ENCODE results near the gene POLD2.

Gene POLD2

GRCh38 chr7:44148166-44148565, 24.8 kb upstream of the POLD2 start:
- intact Hi-C loops (cut with micrococcal nuclease) = no loop called here
- Mint-ChIP-seq H3K4me3 (no peak overlapping the region), H3K4me1 (ENCODE audit: low read depth) (peaks cover 23% of the 10 kb centered on the region), H3K27me3 (peaks cover 43% of the 10 kb centered on the region), H3K27ac (no peak overlapping the region), H3K36me3 (ENCODE audit: low read depth) (no peaks in the 10 kb centered on the region), H3K9me3 (no peaks in the 10 kb centered on the region)

DNA sequence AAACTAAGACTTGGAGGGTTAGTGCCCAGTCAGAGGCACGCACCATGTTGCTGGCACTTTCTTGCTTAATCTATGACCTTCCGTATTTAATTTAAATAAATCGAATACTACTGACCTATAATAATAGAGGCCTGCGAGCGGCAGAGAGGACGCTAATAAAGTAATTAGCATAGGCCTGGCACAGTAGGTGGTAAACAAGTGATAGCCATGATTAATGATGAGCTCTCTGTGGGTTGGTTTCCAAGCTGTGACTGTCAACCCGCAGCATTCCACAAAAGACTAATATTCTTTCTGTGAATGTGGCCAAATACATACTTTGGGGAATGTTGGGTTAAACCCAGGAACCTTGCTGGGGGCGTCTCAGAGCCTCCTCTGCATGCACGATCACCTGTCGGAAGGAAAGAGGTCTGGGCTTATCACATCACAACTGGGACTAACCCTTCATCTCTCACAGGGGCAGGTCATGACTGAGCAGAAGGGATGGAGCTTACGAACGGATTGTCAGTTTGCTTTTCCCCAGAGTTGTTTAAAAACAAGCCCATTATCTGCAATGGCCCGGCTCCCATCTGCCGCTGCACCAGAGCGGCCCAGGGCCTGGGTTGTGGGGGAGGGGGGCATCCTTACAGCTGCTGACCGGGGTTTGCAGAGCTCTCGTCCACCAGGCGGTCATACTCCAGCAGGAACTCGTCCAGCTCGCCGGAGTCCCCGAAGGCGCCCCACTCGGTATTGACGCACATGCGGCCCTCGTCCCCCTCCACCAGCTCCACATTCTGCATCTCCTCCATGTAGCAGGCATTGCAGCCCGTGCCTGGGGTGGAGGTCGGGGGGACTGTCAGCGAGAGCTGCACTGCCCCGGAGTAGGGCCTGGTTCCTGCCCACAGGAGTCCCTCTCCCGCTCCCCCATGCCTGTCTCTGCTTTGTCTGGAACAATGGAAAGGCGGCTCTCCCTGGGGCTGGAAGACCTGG, 24.0 kb upstream of the POLD2 start:
- no peak overlapping the region for H3K27ac Mint-ChIP-seq
- intact Hi-C loops (cut with micrococcal nuclease) = no loop called here
- H3K4me1 Mint-ChIP-seq (ENCODE audit: low read depth) = peaks cover 20% of the 10 kb centered on the region
- peaks cover 43% of the 10 kb centered on the region for H3K27me3 Mint-ChIP-seq
- H3K9me3 Mint-ChIP-seq = no peaks in the 10 kb centered on the region
- no peak overlapping the region for H3K4me3 Mint-ChIP-seq
- no peaks in the 10 kb centered on the region for H3K36me3 Mint-ChIP-seq (ENCODE audit: low read depth)

GRCh38 chr7:44145969-44146911, 22.9 kb upstream of the POLD2 start:
- peak overlapping the region; percentile 57 for H3K4me3 Mint-ChIP-seq
- no peaks in the 10 kb centered on the region for H3K36me3 Mint-ChIP-seq (ENCODE audit: low read depth)
- intact Hi-C loops (cut with micrococcal nuclease) = no loop called here
- peaks cover 46% of the 10 kb centered on the region for H3K27me3 Mint-ChIP-seq
- no peaks in the 10 kb centered on the region for H3K9me3 Mint-ChIP-seq
- peaks cover 17% of the 10 kb centered on the region for H3K4me1 Mint-ChIP-seq (ENCODE audit: low read depth)
- no peak overlapping the region for H3K27ac Mint-ChIP-seq

GRCh38 chr7:44145479-44145968, 22.2 kb upstream of the POLD2 start:
- Mint-ChIP-seq H3K4me1 (ENCODE audit: low read depth) (peaks cover 17% of the 10 kb centered on the region), H3K36me3 (ENCODE audit: low read depth) (no peaks in the 10 kb centered on the region), H3K9me3 (no peaks in the 10 kb centered on the region), H3K4me3 (peak overlapping the region; percentile 57), H3K27ac (no peak overlapping the region), H3K27me3 (peaks cover 46% of the 10 kb centered on the region)
- intact Hi-C loops (cut with micrococcal nuclease) = no loop called here

DNA sequence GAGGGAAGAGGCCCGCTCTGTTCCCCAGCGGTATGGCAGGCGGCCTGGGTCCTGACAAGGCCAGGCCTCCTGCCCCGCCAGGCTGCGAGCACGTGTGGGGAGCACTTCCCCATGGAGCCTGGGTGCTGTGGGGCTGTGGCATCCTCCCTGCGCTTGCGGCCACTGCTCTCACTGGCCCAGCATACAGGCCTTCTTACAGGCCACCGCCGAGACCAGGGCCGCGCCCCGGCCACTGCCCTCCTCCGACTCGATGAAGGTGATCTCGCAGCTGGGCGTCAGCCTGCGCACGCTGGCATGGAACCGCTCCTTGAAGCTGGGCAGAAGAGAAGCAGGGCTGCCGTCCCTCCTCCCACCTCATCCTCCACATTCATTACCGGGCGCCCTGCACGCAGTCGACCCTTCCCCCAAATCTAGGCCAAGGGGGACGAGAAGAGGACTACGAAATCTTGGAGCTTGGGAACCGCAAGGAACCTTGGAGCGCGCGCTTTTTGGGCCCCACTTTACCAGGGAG, 21.7 kb upstream of the POLD2 start:
- intact Hi-C loops (cut with micrococcal nuclease) = no loop called here
- Mint-ChIP-seq H3K9me3 (no peaks in the 10 kb centered on the region), H3K36me3 (ENCODE audit: low read depth) (no peaks in the 10 kb centered on the region), H3K4me3 (peak overlapping the region; percentile 57), H3K27ac (no peak overlapping the region), H3K27me3 (peaks cover 46% of the 10 kb centered on the region), H3K4me1 (ENCODE audit: low read depth) (peaks cover 17% of the 10 kb centered on the region)

GRCh38 chr7:44144426-44144967, 21.1 kb upstream of the POLD2 start:
- Mint-ChIP-seq H3K9me3 (no peaks in the 10 kb centered on the region), H3K27me3 (peaks cover 46% of the 10 kb centered on the region), H3K4me1 (ENCODE audit: low read depth) (peaks cover 17% of the 10 kb centered on the region), H3K36me3 (ENCODE audit: low read depth) (no peaks in the 10 kb centered on the region), H3K4me3 (no peak overlapping the region), H3K27ac (no peak overlapping the region)
- intact Hi-C loops (cut with micrococcal nuclease) = no loop called here

GRCh38 chr7:44143646-44144250, 20.4 kb upstream of the POLD2 start:
- no peak overlapping the region for H3K4me3 Mint-ChIP-seq
- peaks cover 45% of the 10 kb centered on the region for H3K27me3 Mint-ChIP-seq
- H3K9me3 Mint-ChIP-seq = no peaks in the 10 kb centered on the region
- H3K27ac Mint-ChIP-seq = no peak overlapping the region
- peaks cover 17% of the 10 kb centered on the region for H3K4me1 Mint-ChIP-seq (ENCODE audit: low read depth)
- H3K36me3 Mint-ChIP-seq (ENCODE audit: low read depth) = no peaks in the 10 kb centered on the region
- intact Hi-C loops (cut with micrococcal nuclease) = no loop called here

GRCh38 chr7:44142028-44142427, 18.7 kb upstream of the POLD2 start:
- intact Hi-C loops (cut with micrococcal nuclease) = no loop called here
- peaks cover 17% of the 10 kb centered on the region for H3K4me1 Mint-ChIP-seq (ENCODE audit: low read depth)
- H3K4me3 Mint-ChIP-seq = no peak overlapping the region
- H3K9me3 Mint-ChIP-seq = no peaks in the 10 kb centered on the region
- peaks cover 35% of the 10 kb centered on the region for H3K27me3 Mint-ChIP-seq
- no peak overlapping the region for H3K27ac Mint-ChIP-seq
- H3K36me3 Mint-ChIP-seq (ENCODE audit: low read depth) = no peaks in the 10 kb centered on the region

- Mint-ChIP-seq H3K27ac (peak within 1 kb of the TSS; percentile 12), H3K27me3 (peaks cover 30% of the 10 kb centered on the region), H3K4me3 (no peak within 1 kb of the TSS), H3K36me3 (ENCODE audit: low read depth) (no peaks in the 10 kb centered on the region), H3K4me1 (ENCODE audit: low read depth) (peaks cover 14% of the 10 kb centered on the region), H3K9me3 (no peaks in the 10 kb centered on the region)
- intact Hi-C loops (cut with micrococcal nuclease) = no loop called here
These were observed 18.0 kb upstream of the POLD2 start, which contains the start of gene MYL7 for GRCh38 chr7:44141221-44141850. Gene MYL7 (minus strand): TSS chr7:44141332. CDS start chr7:44141305, 27 bp downstream.

DNA sequence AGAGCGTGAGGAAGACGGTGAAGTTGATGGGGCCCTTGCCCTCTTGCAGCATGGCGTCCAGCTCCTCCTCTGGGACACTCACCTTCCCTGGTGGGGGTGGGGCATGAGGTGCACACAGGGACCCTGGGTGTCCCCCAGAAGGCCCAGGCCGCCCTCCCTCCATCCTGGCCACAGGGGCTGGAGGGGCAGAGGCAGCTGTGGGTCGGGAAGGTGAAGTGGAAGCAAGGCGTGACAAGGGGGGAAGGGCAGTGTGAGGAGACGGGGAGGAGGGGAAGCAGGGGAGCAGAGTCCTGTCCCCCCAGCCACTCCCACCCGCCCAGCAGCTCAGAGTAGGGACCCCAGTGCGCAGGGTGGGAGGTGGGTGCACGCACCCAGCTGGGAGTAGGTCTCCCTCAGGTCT, 17.0 kb upstream of the POLD2 start:
- peak overlapping the region; percentile 12 for H3K27ac Mint-ChIP-seq
- intact Hi-C loops (cut with micrococcal nuclease) = no loop called here
- peaks cover 21% of the 10 kb centered on the region for H3K27me3 Mint-ChIP-seq
- H3K9me3 Mint-ChIP-seq = no peaks in the 10 kb centered on the region
- H3K36me3 Mint-ChIP-seq (ENCODE audit: low read depth) = no peaks in the 10 kb centered on the region
- no peak overlapping the region for H3K4me3 Mint-ChIP-seq
- peaks cover 4% of the 10 kb centered on the region for H3K4me1 Mint-ChIP-seq (ENCODE audit: low read depth)

DNA sequence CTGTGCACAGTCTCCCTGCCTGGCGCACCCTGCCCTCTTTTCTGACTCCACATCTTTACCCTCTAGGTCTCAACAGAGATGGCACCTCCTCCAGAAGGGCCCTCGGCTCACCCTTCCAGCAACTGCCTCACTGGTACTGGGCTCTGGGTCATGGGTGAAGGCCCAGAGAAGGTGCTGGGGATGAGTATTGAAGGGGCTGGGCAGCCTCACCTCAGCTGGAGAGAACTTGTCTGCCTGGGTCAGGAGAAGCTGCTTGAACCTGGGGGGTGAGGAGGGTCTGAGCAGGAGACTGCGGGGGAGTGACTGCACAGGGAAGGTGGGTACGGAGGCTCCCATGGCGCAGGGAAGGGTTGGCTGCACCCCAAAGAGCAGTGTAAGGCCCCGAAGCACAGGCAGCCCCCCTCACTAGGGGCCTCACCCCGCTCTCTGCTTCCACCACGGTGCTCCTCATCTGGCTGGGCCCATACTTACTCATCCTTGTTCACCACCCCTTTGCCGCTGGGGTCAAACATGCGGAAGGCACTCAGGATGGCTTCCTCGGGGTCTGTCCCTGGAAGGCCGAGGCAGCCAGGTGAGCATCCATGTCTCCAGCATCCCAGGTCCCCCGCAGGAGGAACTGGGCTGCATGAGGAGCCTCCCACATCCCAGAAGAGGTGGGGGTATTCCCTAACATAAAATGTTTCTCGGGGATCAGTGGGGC, 16.1 kb upstream of the POLD2 start:
- Mint-ChIP-seq H3K27ac (no peak overlapping the region), H3K36me3 (ENCODE audit: low read depth) (no peaks in the 10 kb centered on the region), H3K27me3 (peaks cover 12% of the 10 kb centered on the region), H3K9me3 (no peaks in the 10 kb centered on the region), H3K4me1 (ENCODE audit: low read depth) (no peaks in the 10 kb centered on the region), H3K4me3 (no peak overlapping the region)
- intact Hi-C loops (cut with micrococcal nuclease) = no loop called here

DNA sequence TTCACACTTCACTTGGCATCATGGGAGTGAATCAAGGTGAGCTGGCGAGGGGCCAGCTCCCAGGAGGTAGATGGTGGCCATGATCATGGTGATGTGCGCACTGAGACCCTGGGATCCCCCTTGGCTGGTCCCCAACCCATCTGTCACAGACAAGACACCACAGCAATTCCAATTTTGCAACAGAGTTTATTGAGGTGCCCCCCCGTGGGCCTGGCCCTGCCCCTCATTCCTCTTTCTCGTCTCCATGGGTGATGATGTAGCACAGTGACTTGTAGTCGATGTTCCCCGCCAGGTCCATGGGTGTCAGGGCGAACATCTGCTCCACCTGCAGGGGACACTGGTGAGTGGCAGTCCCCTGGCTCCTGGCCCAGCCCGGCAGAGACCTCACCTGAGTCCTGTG, 15.3 kb upstream of the POLD2 start:
- peaks cover 5% of the 10 kb centered on the region for H3K27me3 Mint-ChIP-seq
- no peaks in the 10 kb centered on the region for H3K36me3 Mint-ChIP-seq (ENCODE audit: low read depth)
- intact Hi-C loops (cut with micrococcal nuclease) = no loop called here
- H3K27ac Mint-ChIP-seq = no peak overlapping the region
- no peak overlapping the region for H3K4me3 Mint-ChIP-seq
- H3K9me3 Mint-ChIP-seq = no peaks in the 10 kb centered on the region
- H3K4me1 Mint-ChIP-seq (ENCODE audit: low read depth) = no peaks in the 10 kb centered on the region

All from dendritic cell treated with granulocyte-macrophage colony-stimulating factor and Interleukin-4, amounts not matched to agents 40 ng/mL and 50 ng/mL, for 4 days (primary cell).